ENCODE measurements around the gene INO80B. TPM values are rescaled to one million over a fixed set of nuclear protein-coding genes. Genes with fewer than 3 reads are reported as not detected.

Gene INO80B
- total RNA-seq, 2 experiments from 2014 or later, result 41.3 to 41.8 TPM

GRCh38 chr2:74415762-74416395 is 39.0 kb upstream of the INO80B start:
- no peak for TF ChIP-seq CTCF (IDR thresholded peaks at IDR 0.05)
- peak overlapping the region; percentile 84 for H3K4me3 Mint-ChIP-seq
- peak overlapping the region; percentile 71 for H3K27ac Mint-ChIP-seq
- Histone ChIP-seq H3K27ac (ENCODE audit: low read depth in 1 of 2, low read length in 2 of 2) (peak overlapping the region in 1 of 2 donors; percentile 7), H3K4me3 (ENCODE audit: low read length) (peak overlapping the region; percentile 49), H3K9me3 (ENCODE audit: control insufficient read depth in 1 of 2, insufficient read depth in 1 of 2, low read length in 2 of 2) (peaks cover 0 to 11% of the 10 kb centered on the region in 2 experiments), H3K27me3 (ENCODE audit: control insufficient read depth in 1 of 2, insufficient read depth in 2 of 2, low read length in 2 of 2) (peaks cover 0 to 16% of the 10 kb centered on the region in 2 experiments), H3K4me1 (ENCODE audit: insufficient read depth, low read length) (peaks cover 32% of the 10 kb centered on the region), H3K36me3 (ENCODE audit: insufficient read depth, low read length) (no peaks in the 10 kb centered on the region)
- intact Hi-C loops (cut with DNase I, micrococcal nuclease), result loop anchor here in 1 of 2 experiments (1.0 kb wide), 1 partner anchor 25 kb away; the partner anchor contains the start of gene RTKN
- no peaks in the 10 kb centered on the region for H3K36me3 Mint-ChIP-seq (ENCODE audit: low read depth)
- H3K9me3 Mint-ChIP-seq, result no peaks in the 10 kb centered on the region
- DNase-seq, result peak in 2 of 14 experiments; percentile 8 to 11
- peaks cover 40% of the 10 kb centered on the region for H3K4me1 Mint-ChIP-seq (ENCODE audit: low read depth)
- CTCF ChIA-PET, result no interaction called here
- POLR2A ChIA-PET, result interaction anchor here (0.8 to 1.9 kb wide), 6 partner anchors 24 to 217 kb away, joined by 3 to 13 read pairs (median 6); partner anchors contain the start of genes INO80B, MRPL53 and WBP1
- H3K27me3 Mint-ChIP-seq, result no peaks in the 10 kb centered on the region
- peak; percentile 18 for ATAC-seq (ENCODE audit: poor library complexity)

GRCh38 chr2:74416778-74417177 is 38.1 kb upstream of the INO80B start:
- Histone ChIP-seq H3K4me1 (ENCODE audit: insufficient read depth, low read length) (peaks cover 38% of the 10 kb centered on the region), H3K4me3 (ENCODE audit: low read length) (no peak overlapping the region), H3K9me3 (ENCODE audit: control insufficient read depth in 1 of 2, insufficient read depth in 1 of 2, low read length in 2 of 2) (peaks cover 0 to 11% of the 10 kb centered on the region in 2 experiments), H3K36me3 (ENCODE audit: insufficient read depth, low read length) (no peaks in the 10 kb centered on the region), H3K27me3 (ENCODE audit: control insufficient read depth in 1 of 2, insufficient read depth in 2 of 2, low read length in 2 of 2) (peaks cover 0 to 16% of the 10 kb centered on the region in 2 experiments), H3K27ac (ENCODE audit: low read depth in 1 of 2, low read length in 2 of 2) (no peak overlapping the region)
- DNase-seq (peak in 2 of 14 experiments; percentile 14 to 32), ATAC-seq (ENCODE audit: poor library complexity) (no peak)
- Mint-ChIP-seq H3K4me1 (ENCODE audit: low read depth) (peaks cover 48% of the 10 kb centered on the region), H3K27ac (peak overlapping the region; percentile 71), H3K27me3 (no peaks in the 10 kb centered on the region), H3K36me3 (ENCODE audit: low read depth) (peaks cover 2% of the 10 kb centered on the region), H3K9me3 (no peaks in the 10 kb centered on the region), H3K4me3 (peak overlapping the region; percentile 84)
- no peak for TF ChIP-seq CTCF (IDR thresholded peaks at IDR 0.05)
- POLR2A ChIA-PET, result interaction anchor here (1.6 to 1.9 kb wide), 3 partner anchors 38 to 56 kb away, joined by 6 to 13 read pairs (median 6); partner anchors contain the start of genes INO80B, MRPL53 and WBP1
- CTCF ChIA-PET, result no interaction called here
- intact Hi-C loops (cut with DNase I, micrococcal nuclease), result loop anchor here in 1 of 2 experiments (1.0 kb wide), 1 partner anchor 25 kb away; the partner anchor contains the start of gene RTKN

GRCh38 chr2:74417197-74417596 is 37.7 kb upstream of the INO80B start:
- Mint-ChIP-seq H3K4me1 (ENCODE audit: low read depth) (peaks cover 52% of the 10 kb centered on the region), H3K9me3 (no peaks in the 10 kb centered on the region), H3K36me3 (ENCODE audit: low read depth) (peaks cover 5% of the 10 kb centered on the region), H3K4me3 (peak overlapping the region; percentile 84), H3K27ac (peak overlapping the region; percentile 71), H3K27me3 (no peaks in the 10 kb centered on the region)
- TF ChIP-seq CTCF (IDR thresholded peaks at IDR 0.05), result no peak
- Histone ChIP-seq H3K4me1 (ENCODE audit: insufficient read depth, low read length) (peaks cover 42% of the 10 kb centered on the region), H3K4me3 (ENCODE audit: low read length) (no peak overlapping the region), H3K36me3 (ENCODE audit: insufficient read depth, low read length) (no peaks in the 10 kb centered on the region), H3K27ac (ENCODE audit: low read depth in 1 of 2, low read length in 2 of 2) (no peak overlapping the region), H3K27me3 (ENCODE audit: control insufficient read depth in 1 of 2, insufficient read depth in 2 of 2, low read length in 2 of 2) (peaks cover 0 to 16% of the 10 kb centered on the region in 2 experiments), H3K9me3 (ENCODE audit: control insufficient read depth in 1 of 2, insufficient read depth in 1 of 2, low read length in 2 of 2) (peaks cover 0 to 11% of the 10 kb centered on the region in 2 experiments)
- DNase-seq, result no peak
- intact Hi-C loops (cut with DNase I, micrococcal nuclease), result no loop called here
- POLR2A ChIA-PET, result interaction anchor here (1.6 kb wide), 1 partner anchor 41 kb away, joined by 6 read pairs; the partner anchor contains the start of gene WBP1
- CTCF ChIA-PET, result no interaction called here
- ATAC-seq (ENCODE audit: poor library complexity), result no peak

Data from CD4-positive, alpha-beta T cell (primary cell).